GM13976 (cell line): ENCODE measurements around the gene EEF2.
"Not testable (repeated sequence)": the region's sequence is repeated elsewhere in the genome, so short reads cannot be mapped to it uniquely, and the experiment has no call there.

Source experiments
- DNase-seq: peaks from one replicate; pipeline ENCODE4 v3.0.0; 2012; ENCODE audit warnings: low spot score
- CTCF ChIP-seq: IDR thresholded peaks from 2 replicates; pipeline ENCODE4 v1.5.1; 2012; ENCODE audit warnings: borderline replicate concordance, mild to moderate bottlenecking; ENCODE audit not compliant: insufficient read depth; ENCODE audit errors: extremely low read depth, missing control alignments, control extremely low read depth
- in situ Hi-C: fragments of 300-500 bp; cut with MboI; formaldehyde crosslinking; loops from one replicate; pipeline ENCODE4 v1.12.0; 2022; ENCODE audit warnings: low sequenced_read_pairs, mixed read lengths, inconsistent platforms; ENCODE audit not compliant: unreplicated experiment

The EEF2 gene

DNA sequence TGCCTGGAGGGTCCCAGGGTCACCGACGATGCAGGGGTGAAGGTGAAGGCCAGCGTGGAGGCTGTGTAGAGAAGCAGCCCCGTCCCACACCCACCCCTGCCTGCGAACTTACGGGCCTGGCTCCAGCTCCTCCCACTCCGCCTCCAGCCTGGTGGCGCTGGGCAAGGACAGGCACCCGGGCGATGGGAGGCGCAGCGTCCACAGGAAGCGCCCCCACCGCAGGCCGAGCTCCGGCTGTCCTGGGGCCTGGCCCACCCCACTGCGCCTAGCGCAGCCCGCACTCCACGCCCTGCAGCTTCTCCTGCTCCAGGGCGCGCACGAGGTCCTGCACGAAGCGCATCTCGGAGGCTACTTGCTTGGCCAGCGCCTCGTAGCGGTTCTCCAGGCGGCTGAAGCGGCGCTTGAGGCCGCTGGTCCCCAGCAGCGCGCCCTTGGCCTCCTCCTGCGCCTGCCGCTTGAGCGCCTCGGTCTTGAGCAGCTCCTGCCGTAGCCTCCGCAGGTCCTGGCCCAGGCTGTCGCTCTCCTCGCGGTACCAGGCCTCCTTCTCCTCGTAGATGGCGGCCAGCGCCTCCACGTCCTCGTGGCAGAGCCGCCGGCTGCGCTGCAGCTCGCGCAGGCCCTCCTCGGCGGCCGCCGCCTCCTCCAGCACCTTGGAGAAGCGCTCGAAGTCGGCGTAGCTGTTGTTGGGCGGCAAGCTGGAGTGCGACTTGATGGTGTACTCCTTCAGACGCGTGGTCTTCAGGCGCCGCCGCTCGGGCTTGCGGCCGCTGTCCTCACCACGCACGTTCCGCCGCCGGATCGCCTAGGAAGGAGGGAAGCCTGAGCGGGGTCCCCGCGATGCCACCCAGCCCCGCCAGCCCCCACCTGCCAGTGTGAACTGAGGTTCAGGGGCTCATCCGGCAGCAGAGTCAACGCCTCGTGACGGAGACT lies 26.2 kb downstream of the EEF2 start:
- DNase-seq: no peak
- in situ Hi-C loops: no loop called here

DNA sequence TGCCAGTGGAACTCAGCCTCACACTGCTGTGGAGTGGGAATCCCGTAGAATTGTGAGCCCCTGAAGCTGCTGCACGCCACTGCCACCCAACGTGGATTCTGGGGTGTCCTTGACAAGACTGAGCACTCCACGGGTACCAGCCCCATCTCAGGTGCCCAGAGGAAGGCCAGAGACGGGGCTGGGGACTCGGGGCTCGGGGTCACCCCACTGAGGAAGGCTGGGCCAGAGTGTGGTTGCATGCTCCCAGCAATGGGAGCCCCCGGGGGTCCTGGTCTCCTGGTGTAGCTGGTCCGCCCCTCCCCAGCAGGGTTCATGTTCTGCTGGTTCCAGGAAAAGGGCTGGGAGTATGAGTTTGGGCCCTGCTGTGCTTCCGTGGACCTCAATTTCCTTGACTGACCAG lies 29.6 kb downstream of the EEF2 start:
- TF ChIP-seq CTCF: no peak
- in situ Hi-C loops: no loop called here
- DNase-seq: no peak

More for the DNA sequence above, 26.2 kb downstream of the EEF2 start:
- TF ChIP-seq CTCF: no peak

DNA sequence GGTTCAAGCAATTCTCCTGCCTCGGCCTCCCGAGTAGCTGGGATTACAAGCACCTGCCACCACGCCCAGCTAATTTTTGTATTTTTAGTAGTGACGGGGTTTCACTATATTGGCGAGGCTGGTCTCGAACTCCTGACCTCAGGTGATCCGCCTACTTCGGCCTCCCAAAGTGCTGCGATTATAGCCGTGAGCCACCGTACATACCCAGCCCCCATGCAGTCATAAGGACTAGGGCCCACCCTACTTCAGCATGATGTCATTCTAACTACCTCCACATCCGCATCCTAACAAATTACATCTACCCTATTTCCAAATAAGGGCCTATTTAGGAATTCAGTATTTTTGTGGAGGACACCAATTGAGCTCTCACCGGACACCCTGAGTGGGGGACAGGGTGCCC lies 30.0 kb downstream of the EEF2 start:
- in situ Hi-C loops, DNase-seq: not testable (repeated sequence)

- no peak for DNase-seq
- in situ Hi-C loops: no loop called here
- TF ChIP-seq CTCF: no peak
Observed at GRCh38 chr19:3954107-3954506, 31.2 kb downstream of the EEF2 start.

DNA sequence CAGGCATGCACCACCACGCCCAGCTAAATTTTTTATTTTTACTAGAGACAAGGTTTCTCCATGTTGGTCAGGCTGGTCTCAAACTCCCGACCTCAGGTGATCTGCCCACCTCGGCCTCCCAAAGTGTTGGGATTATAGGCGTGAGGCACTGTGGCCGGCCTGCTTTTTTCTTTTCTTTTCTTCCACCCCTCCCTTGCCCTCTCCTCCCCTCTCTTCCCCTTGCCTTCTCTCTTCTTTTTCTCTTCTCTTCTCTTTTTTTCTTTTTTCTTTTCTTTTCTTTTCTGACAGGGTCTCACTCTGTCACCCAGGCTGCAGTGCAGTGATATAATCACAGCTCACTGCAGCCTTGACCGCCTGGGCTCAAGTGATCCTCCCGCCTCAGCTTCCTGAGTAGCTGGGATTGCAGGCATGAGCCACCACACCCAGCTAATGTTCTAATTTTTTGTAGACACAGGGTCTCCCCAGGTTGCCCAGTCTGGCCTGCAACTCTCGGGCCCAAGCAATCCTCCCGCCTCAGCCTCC lies 32.4 kb downstream of the EEF2 start:
- in situ Hi-C loops, DNase-seq: not testable (repeated sequence)

DNA sequence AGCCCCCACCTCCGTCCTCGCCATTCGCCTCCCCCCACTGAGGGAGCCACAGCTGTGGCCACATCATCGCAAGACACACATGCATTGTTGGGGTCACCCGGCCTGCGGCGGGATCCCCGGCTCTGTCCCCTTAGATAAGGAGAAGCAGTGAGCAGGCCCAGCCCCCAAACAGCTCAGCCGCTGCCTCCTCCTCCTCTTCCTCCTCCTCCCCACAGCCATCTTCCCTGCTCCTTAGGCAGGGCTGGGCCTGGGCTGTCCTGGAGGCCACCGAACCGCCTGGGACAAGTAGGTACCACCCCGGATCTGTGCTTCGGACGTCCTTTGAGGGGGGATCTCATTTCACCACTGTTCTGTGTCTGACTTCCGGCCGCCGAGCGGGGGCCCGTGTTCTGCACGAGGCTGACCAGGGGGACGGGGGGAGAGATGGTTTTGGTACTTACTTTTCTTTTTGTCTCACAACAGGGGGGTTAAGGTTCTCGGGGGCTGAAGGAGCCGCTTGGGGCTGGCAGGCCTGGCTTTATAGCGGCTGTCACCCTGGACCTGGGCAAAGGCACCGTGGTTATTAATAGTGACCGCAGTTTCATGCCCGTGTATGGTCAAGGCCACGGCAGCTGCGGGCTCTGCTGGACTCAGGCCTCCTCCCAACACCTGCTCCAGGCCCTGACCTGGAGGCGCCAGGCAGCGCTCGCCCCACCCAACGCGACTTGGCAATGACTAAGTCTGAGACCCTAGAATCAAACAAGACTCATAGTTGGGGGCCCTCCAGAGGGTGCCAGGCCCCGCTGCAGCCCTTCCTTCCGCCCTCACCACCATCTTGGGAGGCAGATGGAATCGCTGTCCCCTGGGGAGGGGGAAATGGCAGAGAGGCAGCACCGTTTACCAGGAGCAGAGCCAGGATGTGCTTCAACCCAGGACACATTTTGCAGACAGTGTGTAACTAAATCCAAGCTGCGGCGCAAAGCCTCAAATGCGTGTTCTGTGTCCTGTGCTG lies 34.1 kb downstream of the EEF2 start:
- no peak for TF ChIP-seq CTCF
- DNase-seq: peak; percentile 62

GRCh38 chr19:3949997-3950859 lies 35.0 kb downstream of the EEF2 start:
- in situ Hi-C loops: no loop called here
- no peak for DNase-seq
- no peak for TF ChIP-seq CTCF

More for the DNA sequence above, 34.1 kb downstream of the EEF2 start:
- in situ Hi-C loops: no loop called here
